IMR-90 (cell line): ENCODE data around the gene IBA57. TPM values are rescaled to one million over a fixed set of nuclear protein-coding genes. Genes with fewer than 3 reads are reported as not detected.

ENCODE experiments used
- ATAC-seq: fragments of 200-7000 bp; cut with Tn5 transposase; 2 replicates; pipeline ENCODE4 v1.9.1; 2020; ENCODE audit warnings: low read depth, mild to moderate bottlenecking, moderate library complexity
- BruUV-seq: library from RNA; stranded (reverse); fragments of 400-500 nt; replicated peaks from 2 replicates; lab custom pipeline; 2021; lab: Mats Ljungman, UMichigan
- CTCF ChIA-PET: fragments of 300-600 bp; formaldehyde crosslinking; extraction: SDS; loops from one replicate; lab custom pipeline; 2021; ENCODE audit warnings: antibody characterized with exemption; lab: Yijun Ruan, JAX
- POLR2A ChIA-PET: fragments of 300-600 bp; sonication (Branson Sonifier 250); formaldehyde crosslinking; loops from one replicate; lab custom pipeline; 2022; ENCODE audit warnings: antibody characterized with exemption; ENCODE audit not compliant: unreplicated experiment; lab: Charles Lee
- DNase-seq: peaks from one replicate; pipeline ENCODE4 v3.0.0; 2013
- H2AFZ ChIP-seq: replicated peaks from 2 replicates; pipeline ENCODE3; 2013; ENCODE audit warnings: low read length, mild to moderate bottlenecking; ENCODE audit not compliant: poor library complexity
- H2AK5ac ChIP-seq: 2 replicates; pipeline ENCODE4 v1.6.1; 2013; ENCODE audit warnings: low read depth, low read length, inconsistent platforms
- H2AK9ac ChIP-seq: replicated peaks from 2 replicates; pipeline ENCODE3; 2013; ENCODE audit warnings: mild to moderate bottlenecking, low read depth, low read length, moderate library complexity; ENCODE audit not compliant: poor library complexity
- H2BK120ac ChIP-seq: 2 replicates; pipeline ENCODE4 v1.6.1; 2013; ENCODE audit warnings: low read depth, low read length, inconsistent platforms
- H2BK15ac ChIP-seq: 3 replicates; pipeline ENCODE4 v1.6.1; 2013; ENCODE audit warnings: low read depth, low read length, inconsistent platforms
- H2BK20ac ChIP-seq: 2 replicates; pipeline ENCODE4 v1.6.1; 2013; ENCODE audit warnings: low read depth, mild to moderate bottlenecking, inconsistent platforms, low read length, moderate library complexity
- H2BK5ac ChIP-seq: 2 replicates; pipeline ENCODE4 v1.6.1; 2013; ENCODE audit warnings: mild to moderate bottlenecking, low read depth, low read length, inconsistent platforms; ENCODE audit not compliant: poor library complexity, severe bottlenecking
- H3K14ac ChIP-seq: replicated peaks from 2 replicates; pipeline ENCODE4 v1.6.1; 2013; ENCODE audit warnings: low read depth, low read length, inconsistent platforms
- H3K18ac ChIP-seq: 2 replicates; pipeline ENCODE4 v1.6.1; 2013; ENCODE audit warnings: low read depth, low read length, control low read depth
- H3K23ac ChIP-seq: 2 replicates; pipeline ENCODE4 v1.6.1; 2013; ENCODE audit warnings: low read depth, low read length, inconsistent platforms
- H3K27ac ChIP-seq: 2 replicates; pipeline ENCODE4 v1.5.1; 2013; ENCODE audit warnings: mild to moderate bottlenecking, control low read depth, low read length; ENCODE audit not compliant: insufficient read depth
- H3K27me3 ChIP-seq: 2 replicates; pipeline ENCODE4 v1.6.1; 2013; ENCODE audit warnings: low read length; ENCODE audit not compliant: control insufficient read depth, insufficient read depth
- H3K36me3 ChIP-seq: 2 replicates; pipeline ENCODE4 v1.6.1; 2013; ENCODE audit warnings: low read length, mixed read lengths; ENCODE audit not compliant: control insufficient read depth, insufficient read depth
- H3K4ac ChIP-seq: 2 replicates; pipeline ENCODE4 v1.6.1; 2013; ENCODE audit warnings: low read depth, low read length, inconsistent platforms
- H3K4me1 ChIP-seq: 2 replicates; pipeline ENCODE4 v1.6.1; 2013; ENCODE audit warnings: low read length, mixed read lengths; ENCODE audit not compliant: control insufficient read depth, insufficient read depth
- H3K4me2 ChIP-seq: 2 replicates; pipeline ENCODE4 v1.6.1; 2013; ENCODE audit warnings: low read depth, mild to moderate bottlenecking, control low read depth, low read length, moderate library complexity
- H3K4me3 ChIP-seq: 2 replicates; pipeline ENCODE4 v1.5.1; 2013; ENCODE audit warnings: low read depth, mild to moderate bottlenecking, control low read depth, low read length, moderate library complexity; ENCODE audit not compliant: insufficient read depth
- H3K56ac ChIP-seq: 2 replicates; pipeline ENCODE4 v1.6.1; 2013; ENCODE audit warnings: low read length, inconsistent platforms; ENCODE audit not compliant: insufficient read depth; ENCODE audit errors: extremely low read depth
- H3K79me1 ChIP-seq, 2 experiments: 2 replicates each; pipeline ENCODE4 v1.6.1; 2013; ENCODE audit warnings: low read length in 2 of 2, inconsistent platforms in 1 of 2, low read depth in 1 of 2
- H3K9ac ChIP-seq: 2 replicates; pipeline ENCODE4 v1.6.1; 2013; ENCODE audit warnings: low read depth, low read length, control low read depth
- H3K9me1 ChIP-seq: 2 replicates; pipeline ENCODE4 v1.6.1; 2013; ENCODE audit warnings: low read length, inconsistent platforms; ENCODE audit not compliant: insufficient read depth
- H3K9me3 ChIP-seq: 2 replicates; pipeline ENCODE4 v1.6.1; 2013; ENCODE audit warnings: low read length; ENCODE audit not compliant: control insufficient read depth, insufficient read depth
- H4K20me1 ChIP-seq: 2 replicates; pipeline ENCODE4 v1.6.1; 2013; ENCODE audit warnings: low read length, inconsistent platforms; ENCODE audit not compliant: insufficient read depth
- H4K5ac ChIP-seq: 2 replicates; pipeline ENCODE4 v1.6.1; 2013; ENCODE audit warnings: mild to moderate bottlenecking, low read depth, low read length, control low read depth
- H4K8ac ChIP-seq, 2 experiments: 2 replicates each; pipeline ENCODE4 v1.6.1; 2013; ENCODE audit warnings: low read depth in 2 of 2, low read length in 2 of 2, control low read depth in 1 of 2, inconsistent platforms in 1 of 2
- H4K91ac ChIP-seq: 2 replicates; pipeline ENCODE4 v1.6.1; 2013; ENCODE audit warnings: low read depth, low read length, inconsistent platforms; ENCODE audit not compliant: insufficient read depth
- BHLHE40 ChIP-seq: fragments of 150-350 bp; IDR thresholded peaks from 2 replicates; pipeline ENCODE4 v1.6.1; 2016; ENCODE audit warnings: mild to moderate bottlenecking, low read depth, low read length
- CEBPB ChIP-seq: IDR thresholded peaks from 2 replicates; pipeline ENCODE4 v1.6.1; 2012; ENCODE audit warnings: low read depth, low read length, improper control_type of control experiment
- CHD1 ChIP-seq: IDR thresholded peaks from 2 replicates; pipeline ENCODE4 v1.6.1; 2012; ENCODE audit warnings: low read depth, low read length, improper control_type of control experiment
- FOS ChIP-seq: fragments of 150-350 bp; IDR thresholded peaks from 2 replicates; pipeline ENCODE4 v1.6.1; 2016; ENCODE audit warnings: low read depth, low read length
- MAFK ChIP-seq: IDR thresholded peaks from 2 replicates; pipeline ENCODE4 v1.6.1; 2012; ENCODE audit warnings: low read depth, low read length, improper control_type of control experiment
- NFE2L2 ChIP-seq: fragments of 150-350 bp; IDR thresholded peaks from 2 replicates; pipeline ENCODE4 v1.6.1; 2016; ENCODE audit warnings: low read depth, mild to moderate bottlenecking, low read length
- POLR2A ChIP-seq: IDR thresholded peaks from 2 replicates; pipeline ENCODE4 v1.6.1; 2012; ENCODE audit warnings: mild to moderate bottlenecking, low read depth, low read length
- RAD21 ChIP-seq: IDR thresholded peaks from 2 replicates; pipeline ENCODE4 v1.6.1; 2012; ENCODE audit warnings: low read length, improper control_type of control experiment
- RCOR1 ChIP-seq: IDR thresholded peaks from 2 replicates; pipeline ENCODE4 v1.6.1; 2012; ENCODE audit warnings: mild to moderate bottlenecking, low read length, improper control_type of control experiment; ENCODE audit not compliant: insufficient replicate concordance
- RFX5 ChIP-seq: IDR thresholded peaks from 2 replicates; pipeline ENCODE4 v1.8.0; 2012; ENCODE audit warnings: low read depth, mild to moderate bottlenecking, low read length, moderate library complexity
- SMC3 ChIP-seq: fragments of 150-350 bp; IDR thresholded peaks from 2 replicates; pipeline ENCODE4 v1.6.1; 2016; ENCODE audit warnings: low read depth, mild to moderate bottlenecking, antibody characterized with exemption, low read length, moderate library complexity
- WGBS, 2 experiments: methylation state at CpG; one replicate each; pipeline versions ENCODE4 v1.1.5 to v1.1.7; 2013; ENCODE audit warnings: missing lambda C conversion rate in 2 of 2; ENCODE audit not compliant: insufficient read length in 1 of 2; ENCODE audit errors: extremely low coverage in 2 of 2; 5-methylcytosine and 5-hydroxymethylcytosine counted together
- dilution Hi-C: fragments of 300-500 bp; cut with HindIII; formaldehyde crosslinking; loops from one replicate; pipeline ENCODE4 v1.14.3; 2018; ENCODE audit warnings: low sequenced_read_pairs; ENCODE audit not compliant: unreplicated experiment
- in situ Hi-C: fragments of 300-500 bp; cut with MboI; formaldehyde crosslinking; loops from 3 replicates; pipeline ENCODE4 v1.14.3; 2019; ENCODE audit warnings: low sequenced_read_pairs, inconsistent platforms, mixed read lengths
- intact Hi-C: fragments of 100-400 bp; cut with micrococcal nuclease; formaldehyde crosslinking; loops from 2 replicates; pipeline ENCODE4 v1.10.0; 2022
- polyA plus RNA-seq, 3 experiments: library from polyadenylated mRNA; depleted of rRNA; stranded (reverse); fragments of >200 nt; gene quantifications; 2 replicates each; pipeline ENCODE4 v1.2.3, GENCODE V29; 2012; ENCODE audit warnings: low replicate concordance in 1 of 3
- total RNA-seq: library from RNA; depleted of rRNA; stranded (reverse); fragments of >200 nt; gene quantifications from 2 replicates; pipeline ENCODE4 v1.2.3, GENCODE V29; 2012
- TF ChIP-seq, protein P1 (sequence below): conservative IDR thresholded peaks from 2 replicates; pipeline ENCODE4 v1.5.1; 2012; ENCODE audit warnings: mild to moderate bottlenecking, low read depth, low read length, improper control_type of control experiment
- TF ChIP-seq, protein P2 (sequence below): fragments of 150-350 bp; IDR thresholded peaks from 2 replicates; pipeline ENCODE4 v1.6.1; 2017; ENCODE audit warnings: mild to moderate bottlenecking, antibody characterized with exemption, low read length, low read depth
- TF ChIP-seq, protein P3 (sequence below): fragments of 150-350 bp; IDR thresholded peaks from 2 replicates; pipeline ENCODE4 v1.6.1; 2016; ENCODE audit warnings: low read depth, mild to moderate bottlenecking, low read length, moderate library complexity, borderline replicate concordance

Gene IBA57
- total and polyA plus RNA-seq, 2 of the 4 experiments (the other 2 are of a cell fraction) = 2.0 to 2.6 TPM

DNA sequence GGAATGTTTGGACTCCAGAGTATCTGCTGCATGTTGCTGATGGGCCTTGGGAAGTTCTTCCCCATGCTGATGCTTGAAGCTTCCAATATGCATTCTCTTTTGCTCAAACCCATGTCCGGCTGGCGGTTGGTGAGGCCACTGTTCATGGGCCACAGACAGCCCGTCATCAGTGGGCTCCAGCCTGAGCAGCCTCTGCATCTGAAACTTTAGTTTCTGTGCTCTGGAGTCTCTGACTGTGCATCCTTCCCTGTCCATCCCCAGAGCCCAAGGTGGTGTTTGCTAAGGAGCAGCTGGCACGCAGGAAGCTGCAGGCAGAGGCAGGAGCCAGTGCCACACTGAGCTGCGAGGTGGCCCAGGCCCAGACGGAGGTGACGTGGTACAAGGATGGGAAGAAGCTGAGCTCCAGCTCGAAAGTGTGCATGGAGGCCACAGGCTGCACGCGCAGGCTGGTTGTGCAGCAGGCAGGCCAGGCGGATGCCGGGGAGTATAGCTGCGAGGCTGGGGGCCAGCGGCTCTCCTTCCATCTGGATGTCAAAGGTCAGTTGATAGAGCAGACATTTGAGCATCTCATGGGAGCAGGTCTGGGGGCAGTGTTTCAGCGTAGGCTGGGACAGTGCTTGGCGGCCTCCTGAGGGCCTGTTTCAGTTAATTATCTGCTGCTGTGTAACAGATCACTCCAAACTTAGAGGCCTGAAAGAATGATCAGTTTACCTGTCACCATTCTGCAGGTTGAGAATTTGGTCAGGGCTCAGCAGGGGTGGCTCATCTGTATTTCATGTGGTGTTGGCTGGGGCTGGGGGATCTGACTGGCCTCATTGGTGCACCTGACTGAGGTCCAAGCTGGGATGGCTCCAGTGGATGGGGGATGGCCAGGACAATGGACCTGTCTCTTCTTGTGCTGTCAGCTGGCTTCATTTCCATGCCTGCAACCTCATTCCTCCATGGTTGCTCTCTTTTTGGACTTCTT is 58.9 kb downstream of the IBA57 start:
- DNase-seq (no peak), ATAC-seq (no peak)
- Histone ChIP-seq H2AK5ac (no peak overlapping the region), H3K56ac (no peak overlapping the region), H3K9me1 (peaks cover 12% of the 10 kb centered on the region; the same call in 1 of the 2 replicates), H3K27ac (no peak overlapping the region), H4K5ac (no peak overlapping the region), H3K9ac (no peak overlapping the region), H2AFZ (no peak overlapping the region), H2BK5ac (no peak overlapping the region), H2BK120ac (no peak overlapping the region), H4K8ac (no peak overlapping the region), H3K27me3 (no peaks in the 10 kb centered on the region), H4K91ac (no peak overlapping the region), H3K9me3 (peaks cover 9% of the 10 kb centered on the region), H3K4me2 (no peak overlapping the region), H4K20me1 (no peaks in the 10 kb centered on the region; the same call in none of the 2 replicates), H2BK20ac (no peak overlapping the region), H3K14ac (no peak overlapping the region), H3K18ac (no peak overlapping the region), H3K4me1 (peaks cover 18% of the 10 kb centered on the region), H3K4ac (no peak overlapping the region), H3K23ac (no peak overlapping the region), H3K36me3 (peaks cover 35% of the 10 kb centered on the region), H3K79me1 (peaks cover 4 to 18% of the 10 kb centered on the region in 2 experiments; a peak in 3 of 4 replicates), H3K4me3 (no peak overlapping the region), H2AK9ac (no peak overlapping the region), H2BK15ac (no peak overlapping the region)
- TF ChIP-seq CEBPB (no peak), RCOR1 (no peak), NFE2L2 (no peak), POLR2A (no peak), RAD21 (no peak), RFX5 (no peak), CHD1 (no peak), SMC3 (no peak), FOS (no peak), BHLHE40 (no peak), MAFK (no peak)
- TF ChIP-seq, protein P1, sequence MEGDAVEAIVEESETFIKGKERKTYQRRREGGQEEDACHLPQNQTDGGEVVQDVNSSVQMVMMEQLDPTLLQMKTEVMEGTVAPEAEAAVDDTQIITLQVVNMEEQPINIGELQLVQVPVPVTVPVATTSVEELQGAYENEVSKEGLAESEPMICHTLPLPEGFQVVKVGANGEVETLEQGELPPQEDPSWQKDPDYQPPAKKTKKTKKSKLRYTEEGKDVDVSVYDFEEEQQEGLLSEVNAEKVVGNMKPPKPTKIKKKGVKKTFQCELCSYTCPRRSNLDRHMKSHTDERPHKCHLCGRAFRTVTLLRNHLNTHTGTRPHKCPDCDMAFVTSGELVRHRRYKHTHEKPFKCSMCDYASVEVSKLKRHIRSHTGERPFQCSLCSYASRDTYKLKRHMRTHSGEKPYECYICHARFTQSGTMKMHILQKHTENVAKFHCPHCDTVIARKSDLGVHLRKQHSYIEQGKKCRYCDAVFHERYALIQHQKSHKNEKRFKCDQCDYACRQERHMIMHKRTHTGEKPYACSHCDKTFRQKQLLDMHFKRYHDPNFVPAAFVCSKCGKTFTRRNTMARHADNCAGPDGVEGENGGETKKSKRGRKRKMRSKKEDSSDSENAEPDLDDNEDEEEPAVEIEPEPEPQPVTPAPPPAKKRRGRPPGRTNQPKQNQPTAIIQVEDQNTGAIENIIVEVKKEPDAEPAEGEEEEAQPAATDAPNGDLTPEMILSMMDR = no peak
- TF ChIP-seq, protein P2, sequence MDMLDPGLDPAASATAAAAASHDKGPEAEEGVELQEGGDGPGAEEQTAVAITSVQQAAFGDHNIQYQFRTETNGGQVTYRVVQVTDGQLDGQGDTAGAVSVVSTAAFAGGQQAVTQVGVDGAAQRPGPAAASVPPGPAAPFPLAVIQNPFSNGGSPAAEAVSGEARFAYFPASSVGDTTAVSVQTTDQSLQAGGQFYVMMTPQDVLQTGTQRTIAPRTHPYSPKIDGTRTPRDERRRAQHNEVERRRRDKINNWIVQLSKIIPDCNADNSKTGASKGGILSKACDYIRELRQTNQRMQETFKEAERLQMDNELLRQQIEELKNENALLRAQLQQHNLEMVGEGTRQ = no peak
- TF ChIP-seq, protein P3, sequence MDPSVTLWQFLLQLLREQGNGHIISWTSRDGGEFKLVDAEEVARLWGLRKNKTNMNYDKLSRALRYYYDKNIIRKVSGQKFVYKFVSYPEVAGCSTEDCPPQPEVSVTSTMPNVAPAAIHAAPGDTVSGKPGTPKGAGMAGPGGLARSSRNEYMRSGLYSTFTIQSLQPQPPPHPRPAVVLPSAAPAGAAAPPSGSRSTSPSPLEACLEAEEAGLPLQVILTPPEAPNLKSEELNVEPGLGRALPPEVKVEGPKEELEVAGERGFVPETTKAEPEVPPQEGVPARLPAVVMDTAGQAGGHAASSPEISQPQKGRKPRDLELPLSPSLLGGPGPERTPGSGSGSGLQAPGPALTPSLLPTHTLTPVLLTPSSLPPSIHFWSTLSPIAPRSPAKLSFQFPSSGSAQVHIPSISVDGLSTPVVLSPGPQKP = no peak
- intact Hi-C loops = loop anchor here (5.0 kb wide), 3 partner anchors 153 to 233 kb away; a partner anchor contains a TSS
- in situ Hi-C loops = no loop called here
- dilution Hi-C loops = no loop called here
- POLR2A ChIA-PET = no interaction called here
- 100% methylated on average over 6 of the region's 16 CpGs; no CpG with 5 or more reads in 1 of the 2 experiments for WGBS, 2 experiments
- CTCF ChIA-PET = no interaction called here
- no TSS peak for BruUV-seq
